Activated gamma-delta T cell treated with anti-CD3 and anti-CD28 coated beads, Interleukin-2, amount 50 U/mL, for 16 hours (primary cell): ENCODE measurements around the gene RND2.
"Not testable (repeated sequence)": the region's sequence is repeated elsewhere in the genome, so short reads cannot be mapped to it uniquely, and the experiment has no call there.

Source experiments
- DNase-seq: peaks from one replicate; pipeline ENCODE4 v3.0.0-alpha.2; 2020; ENCODE audit warnings: low read depth

RND2 gene, protein sequence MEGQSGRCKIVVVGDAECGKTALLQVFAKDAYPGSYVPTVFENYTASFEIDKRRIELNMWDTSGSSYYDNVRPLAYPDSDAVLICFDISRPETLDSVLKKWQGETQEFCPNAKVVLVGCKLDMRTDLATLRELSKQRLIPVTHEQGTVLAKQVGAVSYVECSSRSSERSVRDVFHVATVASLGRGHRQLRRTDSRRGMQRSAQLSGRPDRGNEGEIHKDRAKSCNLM

GRCh38 chr17:43024407-43025289 lies at the start of gene RND2:
RND2 (plus strand) TSS chr17:43025231; CDS start chr17:43025348, 117 bp downstream.
- peak; percentile 71 for DNase-seq

DNA sequence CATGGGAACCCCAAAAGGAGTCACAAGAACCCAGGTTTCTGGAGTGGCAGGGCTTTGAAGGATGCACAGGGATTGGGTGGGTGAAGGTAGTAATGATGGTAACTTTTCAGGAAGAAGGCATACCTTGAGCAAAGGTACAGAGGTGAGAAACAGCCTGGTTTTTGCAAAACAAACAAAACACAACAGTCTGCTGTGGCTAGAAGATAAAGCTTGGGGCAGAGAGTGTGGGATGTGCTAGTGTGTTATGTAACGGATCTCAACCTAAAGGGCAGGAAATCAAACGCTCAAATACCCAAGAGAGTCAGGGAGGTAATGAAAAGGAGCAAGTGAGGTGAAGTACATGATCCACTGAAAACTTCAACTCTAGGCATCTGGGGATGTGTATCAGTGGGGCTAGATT lies 49.8 kb upstream of the RND2 start:
- no peak for DNase-seq

GRCh38 chr17:42975701-42976100 lies 49.3 kb upstream of the RND2 start:
- DNase-seq: not testable (repeated sequence)

GRCh38 chr17:42979511-42980273 lies 45.3 kb upstream of the RND2 start, which contains the start of gene PTGES3L:
PTGES3L (minus strand) TSS chr17:42980080; CDS start chr17:42980053, 27 bp downstream.
- DNase-seq: no peak

- DNase-seq: peak; percentile 83
These were observed 44.7 kb upstream of the RND2 start, which contains the start of gene RUNDC1 for GRCh38 chr17:42980274-42980765. RUNDC1 (plus strand) TSS chr17:42980565; CDS start chr17:42980577, 12 bp downstream.

- peak; percentile 29 for DNase-seq
These were observed 44.1 kb upstream of the RND2 start for GRCh38 chr17:42980766-42981397.

- no peak for DNase-seq
These were observed 42.8 kb upstream of the RND2 start for GRCh38 chr17:42982266-42982665.

- DNase-seq: no peak
These were observed 39.8 kb upstream of the RND2 start for GRCh38 chr17:42985225-42985624.

- no peak for DNase-seq
These were observed 35.9 kb upstream of the RND2 start for GRCh38 chr17:42989141-42989540.

GRCh38 chr17:42989726-42990652 lies 35.0 kb upstream of the RND2 start:
- DNase-seq: no peak

- DNase-seq: no peak
These were observed 33.6 kb upstream of the RND2 start for GRCh38 chr17:42991471-42991870.

DNA sequence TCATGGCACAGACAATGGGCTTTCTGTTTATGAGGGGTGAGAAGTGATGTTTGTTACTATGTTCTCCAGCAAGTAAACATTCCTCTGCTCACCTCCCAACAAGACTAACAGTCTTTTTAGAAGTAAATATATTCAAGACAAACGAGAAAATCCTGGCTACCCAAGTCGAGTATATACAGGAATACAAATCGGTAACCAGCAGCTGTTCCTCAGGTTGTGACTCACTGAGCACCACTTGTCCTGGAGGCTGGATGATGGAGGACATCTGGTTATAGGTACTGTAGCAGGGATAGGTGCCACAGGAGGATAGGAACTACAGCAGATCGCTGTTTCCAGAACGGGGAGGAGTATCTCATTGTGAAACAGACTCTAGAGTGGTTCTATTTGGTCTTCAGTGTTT lies 32.2 kb upstream of the RND2 start:
- no peak for DNase-seq

- not testable (repeated sequence) for DNase-seq
These were observed 31.1 kb upstream of the RND2 start for GRCh38 chr17:42993913-42994312.

DNA sequence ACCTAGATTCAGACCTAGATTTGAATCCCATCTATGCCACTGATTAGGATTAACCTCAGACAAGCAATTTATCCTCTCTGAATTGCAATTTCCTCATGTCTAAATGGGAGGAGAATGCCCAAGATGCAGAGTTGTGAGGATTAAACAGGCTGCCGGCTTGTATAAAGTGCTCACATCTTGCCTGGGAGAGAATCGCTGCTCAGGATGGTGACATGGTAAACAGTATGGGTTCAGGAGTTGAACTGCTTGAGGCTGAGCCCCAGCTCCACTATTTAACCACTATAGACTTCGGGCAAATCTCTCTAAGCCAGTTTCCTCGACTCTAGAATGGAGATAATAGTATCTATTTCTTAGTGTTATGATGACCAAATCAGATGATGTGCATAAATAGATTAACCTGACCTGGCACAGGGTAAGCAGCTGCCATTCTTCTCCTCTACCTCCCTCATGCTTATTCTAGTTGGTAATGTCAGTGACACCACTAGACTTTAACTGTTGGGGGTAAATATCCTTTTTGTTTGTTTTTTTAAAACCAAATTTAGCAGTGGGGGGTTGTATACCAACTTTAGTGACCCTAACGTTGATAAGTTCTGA lies 27.5 kb upstream of the RND2 start:
- DNase-seq: no peak

DNA sequence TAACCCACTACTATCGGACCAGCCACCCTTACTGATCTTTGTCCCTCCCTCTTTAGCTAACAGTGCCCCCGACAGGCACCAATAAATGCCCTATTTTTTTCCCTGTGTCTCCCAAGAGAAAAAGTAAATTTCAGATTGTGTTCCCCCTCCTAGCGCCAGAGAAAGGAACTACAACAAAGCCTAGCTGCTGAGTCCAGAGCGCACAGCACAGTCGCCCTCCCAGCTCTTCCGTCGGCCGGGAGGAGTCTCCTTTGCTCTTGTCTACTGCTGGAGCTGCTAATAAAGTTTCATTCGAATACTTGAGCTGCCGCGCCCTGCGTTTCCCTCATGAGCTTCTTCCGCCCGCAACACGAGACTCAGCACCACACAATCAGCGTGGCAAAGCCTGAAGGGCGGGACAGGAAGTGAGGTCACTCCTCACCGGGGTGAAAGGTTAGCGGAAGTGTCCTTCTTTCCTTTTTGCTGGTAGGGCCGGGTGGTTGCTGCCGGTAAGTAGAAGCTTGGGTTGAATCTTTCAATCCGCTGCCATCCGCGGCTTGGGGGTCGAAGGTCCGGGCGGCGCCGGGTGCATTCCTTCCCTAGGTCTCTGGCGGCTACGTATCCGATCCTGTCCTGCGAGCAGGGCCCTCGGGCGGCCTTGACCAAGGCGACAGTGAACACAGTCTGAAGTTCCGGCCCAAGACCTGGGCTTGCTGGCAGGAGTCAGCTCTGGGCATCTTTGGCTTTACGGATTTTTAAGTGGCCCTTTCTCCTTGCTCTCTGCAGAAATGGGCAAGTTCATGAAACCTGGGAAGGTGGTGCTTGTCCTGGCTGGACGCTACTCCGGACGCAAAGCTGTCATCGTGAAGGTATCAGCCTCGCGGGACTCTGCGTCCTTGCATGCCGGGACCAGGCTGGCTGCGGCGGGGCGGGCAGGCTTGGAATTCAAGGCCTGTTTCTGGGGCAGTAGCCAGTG lies 26.8 kb upstream of the RND2 start, which contains the start of gene RPL27:
TSS of gene RPL27 (plus strand) at position 436 of the 955 bp plus-strand sequence. CDS start at position 768, 332 bp downstream.
- peak; percentile 96 for DNase-seq

GRCh38 chr17:42999003-42999525 lies 26.0 kb upstream of the RND2 start:
- no peak for DNase-seq

GRCh38 chr17:43000894-43001293 lies 24.1 kb upstream of the RND2 start:
- not testable (repeated sequence) for DNase-seq

DNA sequence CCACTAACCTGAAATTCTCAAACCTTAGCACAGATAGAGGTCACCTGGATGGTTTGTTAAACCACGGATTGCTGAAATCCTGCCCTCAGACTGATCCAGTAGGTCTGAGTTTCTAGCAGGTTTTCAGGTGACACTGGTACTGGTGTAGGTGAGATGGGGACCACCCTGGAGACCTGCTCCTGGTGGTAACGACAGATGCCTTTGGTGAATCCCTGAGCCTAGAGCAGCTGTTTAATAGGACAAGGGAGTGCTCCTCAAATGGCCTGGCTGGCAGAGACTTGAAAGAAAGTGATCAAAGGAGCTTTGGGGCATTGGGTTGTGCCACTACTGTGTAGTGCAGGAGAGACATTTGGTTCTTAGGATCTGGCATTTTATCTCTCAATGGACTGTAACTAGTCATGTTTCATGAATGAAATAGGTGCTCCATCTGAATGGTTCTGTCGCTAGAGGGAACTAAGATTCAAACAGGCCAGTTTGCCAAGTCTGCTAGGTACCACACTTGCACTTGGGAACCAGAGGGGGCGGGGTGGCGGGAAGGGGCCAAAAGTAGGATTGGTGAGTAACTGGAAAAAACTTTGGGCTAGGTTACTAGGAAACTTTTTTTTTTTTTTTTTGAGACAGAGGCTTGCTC lies 21.4 kb upstream of the RND2 start:
- DNase-seq: no peak
